GM18858 (cell line): Measurements from ENCODE around the gene JPH2.
"Not testable (repeated sequence)": the region's sequence is repeated elsewhere in the genome, so short reads cannot be mapped to it uniquely, and the experiment has no call there.

Experiments used
- ATAC-seq: cut with Tn5 transposase; IDR thresholded peaks from one replicate; pipeline ENCODE4 v1.9.1; 2021; ENCODE audit not compliant: unreplicated experiment

Gene JPH2

DNA sequence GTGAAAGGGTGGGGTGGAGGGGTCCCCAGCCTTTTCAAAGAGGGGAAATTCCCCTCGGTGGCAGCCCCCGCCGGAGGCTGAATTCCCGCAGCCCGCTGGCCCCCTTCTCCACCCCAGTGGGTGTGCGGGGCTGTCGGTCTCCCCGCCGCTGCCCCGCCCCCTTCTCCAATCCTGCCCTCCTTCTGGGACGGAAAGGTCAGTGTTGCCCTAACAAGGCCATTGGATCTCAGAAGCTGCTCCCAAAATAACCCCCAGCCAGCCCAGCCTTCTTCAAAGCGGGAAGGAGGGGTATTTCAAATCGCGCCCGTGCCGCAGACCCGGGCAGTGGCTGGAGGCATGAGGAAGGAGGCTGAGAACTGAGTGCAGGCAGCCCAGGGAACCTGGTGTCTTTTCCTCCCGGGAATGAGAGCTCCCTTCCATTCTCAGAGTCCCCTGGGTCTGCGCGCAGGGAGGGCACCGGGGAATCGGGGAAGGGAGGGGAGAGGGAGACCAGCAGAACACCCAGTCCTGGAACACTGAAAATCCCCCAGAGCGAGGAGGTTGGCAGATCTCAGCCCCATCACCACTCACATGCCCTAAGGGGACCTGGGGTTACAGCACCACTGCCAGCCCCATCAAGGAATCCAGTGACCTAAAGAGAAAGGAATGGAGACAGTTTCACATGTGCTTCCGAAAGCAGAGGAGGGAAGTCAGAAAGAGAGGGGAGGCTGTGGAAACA, at the start of gene JPH2:
JPH2 (minus strand) TSS at position 135 of the 718 bp plus-strand sequence. CDS start 483 bp downstream, outside the sequence.
- no peak for ATAC-seq

DNA sequence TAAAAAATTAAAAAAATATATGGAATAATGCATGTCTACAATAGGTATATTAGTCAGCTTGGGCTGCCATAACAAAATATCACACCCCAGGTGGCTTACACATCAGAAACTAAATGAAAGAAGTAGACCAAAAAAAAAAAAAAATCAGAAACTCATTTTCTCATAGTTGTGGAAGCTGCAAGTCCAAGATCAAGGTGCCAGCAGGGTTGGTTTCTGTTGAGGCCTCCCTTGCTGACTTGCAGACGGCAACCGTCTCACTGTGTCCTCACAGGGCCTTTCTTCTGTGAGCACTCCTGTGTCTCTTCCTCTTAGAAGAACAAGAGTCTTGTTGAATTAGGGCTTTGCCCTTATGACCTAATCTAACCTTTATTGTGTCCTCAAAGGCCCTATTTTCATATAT, 48.7 kb upstream of the JPH2 start:
- ATAC-seq = no peak

DNA sequence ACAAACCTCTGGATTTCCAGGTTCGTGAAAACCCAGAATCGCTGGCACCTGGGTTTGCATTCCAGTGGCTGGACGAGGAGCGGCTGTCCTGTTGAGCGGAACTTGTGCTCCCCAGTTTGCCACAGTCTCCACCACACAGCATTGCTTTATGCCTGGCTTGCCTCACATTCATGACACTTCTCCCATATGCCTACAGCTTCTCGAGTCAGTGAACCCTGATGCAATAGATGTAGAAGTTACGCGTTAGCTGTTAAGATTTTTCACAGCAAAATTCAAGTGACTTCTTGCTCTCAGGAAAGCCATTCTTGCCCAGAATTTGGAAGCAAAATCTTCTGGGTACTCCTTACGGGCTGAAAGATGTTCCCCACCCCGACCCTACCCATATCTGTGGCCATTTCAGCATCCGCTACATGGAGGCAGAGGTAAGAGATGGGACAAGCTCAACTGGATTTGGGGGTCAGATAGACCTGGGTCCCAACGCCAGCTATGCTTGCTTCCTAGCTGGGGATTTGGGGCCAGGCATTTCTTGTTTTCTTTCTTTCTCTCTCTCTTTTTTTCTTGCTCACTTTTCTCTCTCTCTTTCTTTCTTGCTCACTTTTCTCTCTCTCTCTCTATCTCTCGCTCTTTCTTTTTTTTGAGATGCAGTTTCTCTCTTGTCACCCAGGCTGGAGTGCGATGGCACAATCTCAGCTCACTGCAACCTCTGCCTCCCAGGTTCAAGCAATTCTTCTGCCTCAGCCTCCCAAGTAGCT, 47.8 kb upstream of the JPH2 start:
- no peak for ATAC-seq

DNA sequence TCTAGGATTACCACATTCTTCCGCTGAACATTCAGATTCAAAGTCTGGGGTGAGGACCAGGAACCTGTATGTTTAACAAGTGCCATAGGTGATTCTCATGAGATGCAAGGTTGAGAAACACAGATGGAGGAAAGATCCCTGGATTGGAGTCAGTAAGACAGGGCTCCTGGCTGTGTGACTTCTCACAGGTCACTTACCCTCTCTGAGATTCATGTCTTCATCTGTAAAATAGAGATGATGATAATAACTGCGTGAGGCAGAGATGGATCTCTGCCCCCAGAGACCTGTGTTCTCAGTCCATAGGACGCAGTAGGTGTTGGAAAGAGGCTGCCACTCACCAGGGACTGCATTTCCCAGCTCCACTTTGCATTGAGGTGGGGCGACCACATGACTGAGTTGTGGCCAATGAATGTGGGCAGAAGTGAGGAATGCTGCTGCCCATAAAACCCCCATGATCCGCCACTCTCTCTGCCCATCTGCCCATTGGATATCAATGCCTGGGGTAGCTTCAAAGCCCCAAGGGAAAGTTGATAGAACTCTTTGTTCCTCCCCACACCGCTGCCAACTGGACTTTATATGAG, 46.5 kb upstream of the JPH2 start:
- no peak for ATAC-seq

DNA sequence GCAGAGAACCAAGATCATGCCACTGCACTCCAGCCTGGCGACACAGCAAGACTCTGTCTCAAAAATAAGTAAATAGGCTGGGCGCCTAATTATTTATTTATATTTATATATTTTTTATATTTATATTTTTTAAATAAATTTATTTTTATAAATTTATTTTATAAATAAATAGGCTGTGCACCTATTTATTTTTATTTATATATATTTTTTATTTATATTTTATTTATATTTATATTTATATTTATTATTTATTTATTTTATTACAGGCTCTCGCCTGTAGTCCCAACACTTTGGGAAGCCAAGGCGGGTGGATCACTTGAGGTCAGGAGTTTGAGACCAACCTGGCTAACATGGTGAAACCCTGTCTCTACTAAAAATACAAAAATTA, 45.5 kb upstream of the JPH2 start:
- ATAC-seq = not testable (repeated sequence)

DNA sequence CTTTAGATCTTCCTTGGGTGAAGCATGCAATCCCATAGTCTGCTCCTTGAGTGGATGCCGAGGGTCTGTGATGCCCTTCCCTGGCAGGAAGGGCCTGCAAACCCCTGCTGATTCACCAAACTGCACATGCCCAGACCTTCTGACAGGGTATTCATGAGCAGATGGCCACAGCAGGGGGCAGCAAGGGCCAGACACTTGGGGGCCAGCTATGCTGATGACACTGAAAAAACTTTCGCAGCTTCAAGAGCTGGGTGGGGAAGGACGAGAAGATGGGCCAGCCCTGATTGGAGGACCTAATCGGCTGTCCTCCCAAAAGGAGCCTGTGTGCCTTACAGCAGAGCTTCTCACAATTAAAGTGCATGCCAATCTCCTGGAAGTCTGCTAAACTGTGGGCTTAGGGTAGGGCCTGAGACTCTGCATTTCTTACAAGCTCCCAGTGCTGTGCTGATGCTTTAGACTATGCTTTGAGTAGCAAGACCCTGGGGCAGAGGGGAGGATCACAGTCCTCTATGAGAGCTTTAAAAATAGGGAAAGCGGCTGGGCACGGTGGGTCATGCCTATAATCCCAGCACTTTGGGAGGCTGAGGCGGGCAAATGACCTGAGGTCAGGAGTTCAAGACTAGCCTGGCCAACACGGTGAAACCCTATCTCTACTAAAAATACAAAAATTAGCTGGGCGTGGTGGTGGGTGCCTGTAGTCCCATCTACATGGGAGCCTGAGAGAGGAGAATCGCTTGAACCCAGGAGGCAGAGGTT, 44.9 kb upstream of the JPH2 start:
- ATAC-seq = no peak

DNA sequence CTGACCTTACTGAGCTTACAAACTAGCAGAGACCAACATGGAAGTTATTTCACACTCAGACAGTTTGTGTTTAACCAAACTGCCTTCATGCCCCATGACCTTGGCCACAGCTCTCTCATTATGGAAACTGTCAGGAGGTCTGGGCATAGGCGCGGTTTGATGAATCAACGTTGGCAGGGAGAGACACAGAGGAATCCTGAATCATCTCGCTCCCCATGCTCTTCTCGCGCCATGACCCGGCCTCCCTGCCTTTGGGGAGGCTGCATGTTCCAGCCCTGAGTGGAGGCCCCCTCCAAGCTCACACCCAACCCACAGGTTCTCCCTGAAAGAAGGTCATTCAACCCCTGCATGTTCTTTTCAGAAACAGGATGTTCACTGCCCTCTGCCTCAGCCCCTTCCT, 44.2 kb upstream of the JPH2 start:
- no peak for ATAC-seq

DNA sequence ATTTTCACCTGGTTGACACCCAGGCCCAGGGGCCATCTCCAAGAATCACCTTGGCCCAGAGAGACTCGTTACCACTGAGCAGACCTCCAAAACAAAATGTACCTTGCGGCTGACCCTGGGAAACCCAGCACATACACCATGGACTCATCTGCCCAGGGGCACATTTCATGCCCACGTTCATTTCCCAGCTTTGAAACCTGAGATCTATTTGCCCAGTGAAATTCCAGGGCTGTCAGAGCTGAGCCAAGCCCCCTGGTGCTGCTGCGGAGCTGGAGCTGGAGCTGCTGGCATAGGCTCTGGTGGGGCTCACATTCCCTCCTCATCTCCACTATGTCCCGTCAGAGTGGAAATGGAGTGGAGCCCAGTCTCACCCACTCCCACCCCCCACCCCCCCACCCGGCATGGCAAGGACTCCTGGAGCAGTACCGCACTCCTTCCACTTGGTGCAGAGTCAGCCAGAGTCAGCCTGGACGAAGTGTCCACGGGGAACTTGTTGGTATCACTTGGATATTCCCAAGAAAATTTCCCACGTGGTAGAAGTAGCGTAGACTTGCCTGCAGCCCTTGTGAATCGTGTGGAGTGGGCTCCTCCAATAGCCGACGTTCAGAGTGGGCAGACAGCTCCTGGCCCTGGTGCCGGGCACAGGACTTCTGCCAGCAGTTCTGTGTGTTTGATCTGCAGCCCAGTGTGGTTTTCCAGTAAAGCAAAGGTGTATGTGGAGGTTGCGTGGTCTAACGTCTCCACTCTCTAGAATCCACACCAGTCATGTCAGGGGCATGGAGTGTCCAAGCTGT, 41.7 kb upstream of the JPH2 start:
- ATAC-seq = no peak

DNA sequence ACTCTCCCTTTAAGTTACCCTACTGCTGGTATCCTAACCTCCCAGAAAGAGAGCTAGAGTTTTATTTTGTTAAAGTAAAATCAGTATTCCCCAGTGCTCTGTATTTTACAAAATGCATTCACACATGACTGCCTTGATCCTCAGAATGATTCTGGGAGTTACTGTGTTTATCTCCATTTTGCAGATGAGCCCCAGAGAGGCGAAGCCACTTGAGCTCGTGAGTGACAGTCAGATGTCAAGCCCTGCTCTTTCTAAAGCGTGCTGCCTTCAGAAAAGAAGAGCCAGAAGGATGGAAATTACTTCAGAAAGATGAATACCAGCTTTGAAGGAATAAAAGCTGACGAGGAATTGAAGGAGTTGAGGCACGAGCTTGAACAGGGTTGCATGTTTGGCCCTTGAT, 37.6 kb upstream of the JPH2 start:
- no peak for ATAC-seq

DNA sequence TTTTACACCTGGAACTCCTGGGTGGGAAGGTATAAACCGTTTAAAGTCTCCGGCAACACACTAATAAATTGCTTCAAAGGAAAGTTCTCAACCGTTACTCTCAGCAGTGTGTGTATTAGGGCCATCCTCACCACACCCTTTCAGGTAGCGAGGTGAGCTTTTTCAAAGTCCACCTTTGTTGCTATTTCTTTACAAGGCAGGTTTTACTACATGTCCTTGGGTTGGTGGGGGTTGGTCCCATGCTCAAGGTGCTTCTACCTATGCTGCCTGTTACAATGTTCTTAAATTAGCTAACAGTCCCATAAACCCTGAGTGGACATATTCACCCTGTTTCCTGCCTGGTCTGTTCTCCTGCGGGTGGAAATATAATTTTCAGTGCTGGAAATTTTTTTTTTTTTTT, 36.7 kb upstream of the JPH2 start:
- no peak for ATAC-seq

DNA sequence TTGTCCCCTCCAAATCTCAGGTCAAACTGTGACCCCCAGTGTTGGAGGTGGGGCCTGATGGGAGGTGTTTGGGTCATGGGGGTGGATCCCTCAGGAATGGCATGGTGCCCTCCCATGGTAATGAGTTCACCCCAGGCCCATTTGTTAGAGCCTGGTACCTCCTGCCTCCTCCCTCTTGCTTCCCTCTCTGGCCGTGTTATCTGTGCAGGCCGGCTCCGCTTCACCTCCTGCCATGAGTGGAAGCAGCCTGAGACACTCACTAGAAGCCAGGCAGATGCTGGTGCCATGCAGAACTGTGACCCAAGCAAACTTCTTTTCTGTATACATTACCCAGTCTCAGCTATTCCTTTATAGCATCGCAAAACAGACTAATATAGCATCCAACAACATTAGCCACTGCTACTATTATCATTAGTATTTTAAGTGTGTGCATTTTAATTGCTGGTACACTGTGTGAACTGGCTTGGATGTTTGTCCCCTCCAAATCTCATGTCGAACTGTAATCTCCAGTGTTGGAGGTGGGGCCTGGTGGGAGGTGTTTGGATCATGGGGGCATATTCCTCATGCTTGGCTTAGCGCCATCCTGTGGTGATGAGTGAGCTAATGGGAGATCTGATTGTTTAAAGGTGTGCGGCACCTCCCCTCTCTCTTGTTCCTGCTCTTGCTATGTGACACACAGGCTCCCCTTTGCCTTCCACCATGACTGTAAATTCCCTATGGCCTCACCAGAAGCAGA, 35.8 kb upstream of the JPH2 start:
- no peak for ATAC-seq

DNA sequence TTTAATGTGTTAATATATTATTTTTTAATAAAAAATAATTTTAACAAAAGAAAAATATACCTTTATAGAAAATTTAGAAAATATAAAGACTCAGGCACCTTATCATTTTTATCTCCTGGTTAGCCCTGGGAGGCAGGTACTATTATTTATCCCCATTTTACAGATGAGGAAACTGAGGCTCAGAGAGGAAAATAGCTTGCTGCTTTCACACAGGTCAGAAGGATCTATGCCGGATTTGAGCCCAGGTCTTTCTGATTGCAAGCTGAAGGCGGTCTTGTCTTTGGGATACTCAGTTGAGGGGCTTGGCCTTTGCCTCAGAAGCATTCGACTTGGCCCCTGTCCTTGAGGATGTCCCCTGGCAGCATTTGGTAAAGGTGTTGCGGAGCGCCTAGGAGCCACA, 35.0 kb upstream of the JPH2 start:
- no peak for ATAC-seq

DNA sequence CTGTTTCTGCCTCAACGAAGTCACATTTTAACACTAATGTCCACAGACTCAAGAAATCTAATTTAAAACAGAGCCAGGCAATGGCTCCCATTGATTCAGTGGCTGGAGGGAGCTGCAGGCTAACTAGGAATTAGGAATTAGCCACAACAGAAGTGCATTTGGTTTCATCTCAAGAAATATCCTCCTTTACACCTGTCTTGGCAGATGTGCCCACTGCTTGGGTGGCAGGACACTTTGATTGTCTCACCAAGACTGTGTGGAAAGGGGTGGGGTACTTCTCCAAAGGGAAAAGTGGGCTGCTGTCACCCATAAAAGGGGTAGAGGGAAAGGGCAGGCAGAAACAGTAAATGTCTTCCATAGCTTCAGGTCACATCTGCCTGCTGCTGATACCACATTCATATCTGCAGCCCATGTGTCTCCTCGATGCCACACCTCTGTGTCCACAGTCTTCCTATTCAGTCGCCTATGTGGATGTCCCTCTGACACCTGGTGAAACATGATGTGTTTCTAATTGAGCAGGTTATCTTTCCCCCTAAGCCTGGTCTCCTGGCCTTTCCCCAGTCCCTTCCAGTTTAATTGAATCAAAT, 34.5 kb upstream of the JPH2 start:
- no peak for ATAC-seq

DNA sequence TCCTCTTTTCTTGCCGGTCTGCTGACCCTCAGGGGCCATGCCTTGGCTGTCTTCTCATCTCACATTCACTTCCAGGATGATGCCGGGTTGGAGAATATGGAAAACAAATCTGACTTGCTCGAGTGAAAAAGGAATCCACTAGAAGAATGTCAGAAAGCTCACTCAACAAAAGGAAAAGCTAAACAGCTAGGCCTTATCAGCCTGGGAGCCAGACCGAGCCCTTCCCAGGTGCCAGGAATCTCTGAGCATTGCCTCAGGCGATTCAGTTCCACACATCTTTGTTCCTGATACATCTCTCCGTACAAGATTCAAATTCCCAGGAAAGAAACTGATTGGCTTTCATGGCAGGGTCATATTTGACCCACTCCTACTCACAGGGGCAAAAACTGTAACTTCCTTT, 32.8 kb upstream of the JPH2 start:
- ATAC-seq = no peak

DNA sequence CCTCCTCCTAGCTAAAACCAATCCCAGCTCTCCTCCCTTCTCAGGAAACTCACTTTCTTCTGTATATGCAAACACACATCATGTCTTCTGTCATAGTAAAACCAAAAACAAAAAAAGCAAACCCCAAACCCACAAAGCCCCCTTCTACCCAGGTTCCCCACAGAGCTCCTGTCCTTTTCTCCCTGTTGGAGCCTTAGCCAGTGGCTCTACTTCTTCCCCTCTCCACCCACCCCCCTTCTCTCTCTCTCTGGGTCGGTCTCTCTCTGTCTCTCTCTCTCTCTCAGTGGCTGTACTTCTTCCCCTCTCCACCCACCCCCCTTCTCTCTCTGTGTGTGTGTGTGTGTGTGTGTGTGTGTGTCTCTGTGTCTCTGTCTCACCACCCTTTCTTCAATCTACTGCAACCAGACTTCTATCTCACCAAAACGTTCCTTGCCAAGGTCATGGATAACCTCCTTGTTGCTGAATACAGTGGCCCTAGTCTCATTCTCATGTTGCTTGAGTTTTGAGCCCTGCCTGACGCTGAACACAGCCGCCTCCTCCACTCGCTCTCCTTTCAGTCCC, 32.3 kb upstream of the JPH2 start:
- no peak for ATAC-seq

DNA sequence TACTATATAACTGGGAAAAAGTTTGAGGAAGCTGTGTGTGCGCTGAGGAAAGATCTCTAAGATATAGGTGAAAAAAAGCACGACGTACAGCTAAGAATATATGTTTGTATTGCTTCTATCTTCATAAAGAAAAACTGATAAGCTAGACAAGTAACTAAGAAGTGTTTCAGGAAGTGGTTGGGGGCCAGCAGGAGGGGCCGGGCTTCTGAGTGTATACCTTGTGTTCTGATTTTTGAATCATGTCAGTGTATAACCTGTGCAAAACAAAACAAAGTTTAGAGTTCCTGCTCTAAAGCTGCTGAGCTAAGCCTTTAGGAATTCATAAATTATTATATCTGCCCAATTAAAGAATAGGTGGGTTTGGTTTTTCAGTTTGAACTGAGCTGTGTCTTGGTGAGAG, 31.5 kb upstream of the JPH2 start:
- ATAC-seq = no peak

DNA sequence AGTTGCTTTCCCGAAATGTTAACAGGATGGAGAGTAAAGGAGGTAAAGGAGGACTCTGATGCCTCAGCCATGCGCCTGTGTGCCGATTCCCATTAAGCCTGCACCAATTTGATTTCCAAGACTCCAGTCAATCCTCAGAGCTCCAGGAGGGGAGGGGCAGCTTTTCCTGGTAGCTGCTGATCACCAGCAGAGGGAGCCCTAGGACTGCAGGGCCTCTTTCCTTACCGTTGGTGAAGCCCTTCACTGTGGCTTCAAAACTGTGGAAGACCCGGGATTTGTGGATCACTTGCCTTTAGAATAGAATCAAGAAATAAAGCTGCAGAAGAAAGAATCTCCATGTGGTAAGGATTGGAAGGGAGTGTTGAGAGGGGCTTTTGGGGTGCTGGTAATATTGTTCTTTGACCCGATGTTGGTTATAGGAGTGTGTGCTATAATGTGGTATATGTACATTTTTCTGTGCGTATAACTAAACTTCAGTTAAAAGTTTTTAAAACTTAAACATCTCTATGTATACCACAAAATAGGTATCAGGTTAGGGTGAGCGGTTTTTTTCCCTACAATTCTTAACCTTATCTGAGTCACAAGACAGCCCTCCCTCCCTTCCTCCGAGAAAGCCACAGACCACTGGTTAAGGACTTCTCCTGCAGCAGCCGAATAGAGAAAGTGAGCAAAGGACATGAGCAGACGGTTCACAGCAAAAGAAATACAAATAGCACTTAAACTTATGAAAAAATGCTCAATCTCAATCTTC, 30.5 kb upstream of the JPH2 start:
- ATAC-seq = no peak

DNA sequence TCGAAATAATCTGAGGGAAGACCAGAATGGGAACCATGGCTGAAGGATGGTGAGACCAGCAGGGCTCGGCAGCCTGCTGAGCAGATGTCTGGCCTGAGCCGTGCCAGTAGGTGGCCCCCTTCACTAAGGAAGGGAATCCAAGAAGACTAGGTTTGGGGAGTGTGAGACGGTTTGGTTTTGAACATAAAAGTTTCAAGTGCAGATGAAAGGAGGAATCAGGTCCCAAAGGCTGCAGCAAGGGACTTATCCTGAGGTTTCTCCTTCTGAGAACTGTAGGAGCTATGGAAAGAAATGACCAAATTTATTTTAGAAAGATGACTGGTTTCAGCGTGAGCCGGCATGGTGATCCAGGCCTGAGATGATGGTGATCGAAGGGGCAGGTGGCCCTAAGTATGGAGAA, 28.1 kb upstream of the JPH2 start:
- no peak for ATAC-seq

DNA sequence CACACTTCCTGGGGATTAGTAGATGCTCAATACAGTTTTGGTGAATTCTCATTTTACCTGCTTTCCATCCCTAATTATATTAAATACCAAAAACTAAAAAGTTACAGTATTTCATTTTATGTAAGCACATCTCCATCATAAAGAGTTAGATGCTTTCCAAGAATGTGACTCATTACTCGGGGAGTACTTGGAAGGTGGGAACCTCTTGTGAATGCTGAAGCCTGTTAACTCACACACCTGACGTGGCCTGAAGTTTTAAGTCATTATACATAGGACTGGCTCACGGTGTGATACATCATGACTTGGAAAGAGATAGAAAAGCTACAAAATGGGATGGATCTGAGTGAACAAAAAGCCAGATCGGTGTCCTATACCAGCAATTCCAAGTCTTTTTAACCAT, 25.8 kb upstream of the JPH2 start:
- no peak for ATAC-seq
